ENCODE results near the gene VPS33B.

The VPS33B gene

DNA sequence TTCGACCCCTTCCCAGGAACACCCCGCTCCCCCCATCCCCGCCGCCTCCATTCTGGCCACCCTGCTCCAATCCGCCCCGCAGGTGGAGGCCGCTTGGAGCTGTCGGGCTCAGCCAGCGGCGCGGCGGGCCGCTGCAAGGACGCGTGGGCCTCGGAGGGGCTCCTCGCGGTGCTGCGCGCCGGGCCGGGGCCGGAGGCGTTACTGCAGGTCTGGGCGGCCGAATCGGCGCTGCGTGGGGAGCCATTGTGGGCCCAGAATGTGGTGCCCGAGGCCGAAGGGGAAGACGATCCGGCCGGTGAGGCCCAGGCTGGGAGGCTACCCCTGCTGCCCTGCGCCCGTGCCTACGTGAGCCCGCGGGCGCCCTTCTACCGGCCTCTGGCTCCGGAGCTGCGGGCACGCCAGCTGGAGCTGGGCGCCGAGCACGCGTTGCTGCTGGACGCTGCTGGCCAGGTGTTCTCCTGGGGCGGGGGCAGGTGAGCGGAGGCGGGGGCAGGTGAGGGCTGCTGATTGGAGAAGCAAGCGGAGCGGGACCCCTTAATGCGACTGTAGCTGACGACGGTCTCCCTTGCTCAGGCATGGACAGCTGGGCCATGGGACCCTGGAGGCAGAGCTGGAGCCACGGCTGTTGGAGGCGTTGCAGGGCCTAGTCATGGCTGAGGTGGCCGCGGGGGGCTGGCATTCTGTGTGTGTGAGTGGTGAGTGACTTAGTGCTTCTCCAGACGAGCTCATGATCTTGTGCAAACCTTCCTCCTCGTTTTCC, 65.2 kb downstream of the VPS33B start:
- H3K27ac ChIP-seq = peak overlapping the region; percentile 83 to 86
- DNase-seq = no peak
- intact Hi-C loops (cut with DNase I; ENCODE audit: low total_unique reads) = loop anchor here (5.0 kb wide), 2 partner anchors 35 to 90 kb away; partner anchors contain the start of gene PRC1

DNA sequence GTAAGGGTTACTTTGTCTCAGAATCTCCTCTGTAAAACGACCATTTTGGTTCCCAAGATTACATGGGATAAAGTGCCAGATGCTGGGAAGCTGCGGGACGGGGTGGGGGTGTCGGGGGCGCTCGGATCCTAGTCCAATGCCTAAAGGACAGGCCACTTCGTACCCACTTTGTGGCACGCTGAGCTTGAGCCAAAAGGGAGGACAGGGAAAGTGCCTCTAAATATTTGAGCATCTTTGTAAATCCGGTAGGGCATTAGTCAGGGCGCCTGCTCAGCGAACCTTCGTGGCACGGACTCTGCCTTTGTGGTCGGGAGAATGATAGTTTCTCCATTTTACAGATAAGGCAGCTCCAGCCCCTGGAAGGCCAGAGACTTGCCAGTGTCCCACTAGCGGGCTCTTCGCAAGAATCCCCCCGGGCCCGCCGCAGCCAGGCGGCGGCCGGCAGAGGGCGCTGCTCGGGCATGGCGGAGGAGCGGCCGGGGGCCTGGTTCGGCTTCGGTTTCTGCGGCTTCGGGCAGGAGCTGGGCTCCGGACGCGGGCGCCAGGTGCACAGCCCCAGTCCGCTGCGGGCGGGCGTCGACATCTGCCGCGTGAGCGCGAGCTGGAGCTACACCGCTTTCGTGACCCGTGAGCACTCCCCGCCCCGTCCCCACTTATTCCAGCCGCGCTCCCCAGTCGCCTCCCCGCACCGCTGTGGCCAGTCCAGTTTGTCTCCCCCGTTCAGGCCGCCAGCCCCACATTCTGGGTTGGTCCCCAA, 65.9 kb downstream of the VPS33B start:
- no peaks in the 10 kb centered on the region for H3K27me3 ChIP-seq
- TF ChIP-seq, protein P1, sequence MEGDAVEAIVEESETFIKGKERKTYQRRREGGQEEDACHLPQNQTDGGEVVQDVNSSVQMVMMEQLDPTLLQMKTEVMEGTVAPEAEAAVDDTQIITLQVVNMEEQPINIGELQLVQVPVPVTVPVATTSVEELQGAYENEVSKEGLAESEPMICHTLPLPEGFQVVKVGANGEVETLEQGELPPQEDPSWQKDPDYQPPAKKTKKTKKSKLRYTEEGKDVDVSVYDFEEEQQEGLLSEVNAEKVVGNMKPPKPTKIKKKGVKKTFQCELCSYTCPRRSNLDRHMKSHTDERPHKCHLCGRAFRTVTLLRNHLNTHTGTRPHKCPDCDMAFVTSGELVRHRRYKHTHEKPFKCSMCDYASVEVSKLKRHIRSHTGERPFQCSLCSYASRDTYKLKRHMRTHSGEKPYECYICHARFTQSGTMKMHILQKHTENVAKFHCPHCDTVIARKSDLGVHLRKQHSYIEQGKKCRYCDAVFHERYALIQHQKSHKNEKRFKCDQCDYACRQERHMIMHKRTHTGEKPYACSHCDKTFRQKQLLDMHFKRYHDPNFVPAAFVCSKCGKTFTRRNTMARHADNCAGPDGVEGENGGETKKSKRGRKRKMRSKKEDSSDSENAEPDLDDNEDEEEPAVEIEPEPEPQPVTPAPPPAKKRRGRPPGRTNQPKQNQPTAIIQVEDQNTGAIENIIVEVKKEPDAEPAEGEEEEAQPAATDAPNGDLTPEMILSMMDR (IDR thresholded peaks at IDR 0.05) = peak; percentile 92 to 97
- H3K9me3 ChIP-seq = no peaks in the 10 kb centered on the region
- peak overlapping the region; percentile 75 to 88 for H3K4me3 ChIP-seq
- intact Hi-C loops (cut with DNase I; ENCODE audit: low total_unique reads) = loop anchor here (5.0 kb wide), 2 partner anchors 36 to 91 kb away; partner anchors contain the start of gene PRC1
- H3K27ac ChIP-seq = peak overlapping the region; percentile 83 to 86
- H3K4me1 ChIP-seq = peaks cover 0 to 64% (median 54%) of the 10 kb centered on the region in 4 donors
- DNase-seq = peak; percentile 57 to 86
- peaks cover under 1 to 32% (median 30%) of the 10 kb centered on the region in 3 donors for H3K36me3 ChIP-seq

More for the DNA sequence above, 65.2 kb downstream of the VPS33B start:
- Histone ChIP-seq H3K27me3 (no peaks in the 10 kb centered on the region), H3K4me1 (peaks cover 0 to 65% (median 55%) of the 10 kb centered on the region in 4 donors), H3K9me3 (no peaks in the 10 kb centered on the region), H3K4me3 (peak overlapping the region; percentile 75 to 88), H3K36me3 (peaks cover 0 to 32% (median 30%) of the 10 kb centered on the region in 3 donors)
- TF ChIP-seq, protein P1 (IDR thresholded peaks at IDR 0.05) = no peak

DNA sequence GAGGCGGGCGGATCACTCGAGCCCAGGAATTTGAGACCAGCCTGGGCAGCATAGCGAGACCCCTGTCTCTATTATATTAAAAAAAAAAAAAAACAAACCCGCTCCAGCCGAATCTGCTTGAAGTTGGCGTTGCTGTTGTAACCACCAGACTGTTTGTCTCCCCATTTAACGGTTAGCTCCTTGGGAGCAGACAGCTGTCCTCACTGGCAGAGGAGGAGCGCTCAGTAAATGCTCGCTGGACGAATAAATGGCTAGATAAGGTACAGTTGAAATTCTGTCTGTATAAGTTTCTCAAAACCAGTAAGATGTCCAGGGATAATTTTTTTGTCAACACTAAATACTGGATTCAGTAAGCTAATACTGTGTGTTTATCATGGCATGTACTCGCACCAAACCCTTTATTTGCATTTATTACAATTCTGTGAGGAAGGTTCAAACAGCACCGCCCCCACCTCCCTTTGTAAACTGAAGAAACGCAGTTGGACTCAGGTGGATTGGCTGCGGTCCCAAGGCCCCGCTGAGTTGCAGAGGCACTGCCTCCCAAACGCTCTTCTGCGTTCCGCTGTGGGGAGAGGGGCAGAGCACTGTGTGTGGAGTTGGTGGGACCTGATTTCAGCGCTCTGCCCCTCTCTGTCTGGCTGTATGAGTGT, 66.6 kb downstream of the VPS33B start:
- Histone ChIP-seq H3K27me3 (no peaks in the 10 kb centered on the region), H3K4me3 (peak overlapping the region; percentile 87 to 88), H3K27ac (peak overlapping the region; percentile 93 to 96), H3K36me3 (peaks cover 8 to 33% (median 28%) of the 10 kb centered on the region in 3 donors), H3K9me3 (no peaks in the 10 kb centered on the region), H3K4me1 (peaks cover 0 to 57% (median 49%) of the 10 kb centered on the region in 4 donors)
- DNase-seq = no peak
- TF ChIP-seq, protein P1 (IDR thresholded peaks at IDR 0.05) = no peak
- intact Hi-C loops (cut with DNase I; ENCODE audit: low total_unique reads) = loop anchor here (5.0 kb wide), 2 partner anchors 37 to 92 kb away; partner anchors contain the start of gene PRC1

DNA sequence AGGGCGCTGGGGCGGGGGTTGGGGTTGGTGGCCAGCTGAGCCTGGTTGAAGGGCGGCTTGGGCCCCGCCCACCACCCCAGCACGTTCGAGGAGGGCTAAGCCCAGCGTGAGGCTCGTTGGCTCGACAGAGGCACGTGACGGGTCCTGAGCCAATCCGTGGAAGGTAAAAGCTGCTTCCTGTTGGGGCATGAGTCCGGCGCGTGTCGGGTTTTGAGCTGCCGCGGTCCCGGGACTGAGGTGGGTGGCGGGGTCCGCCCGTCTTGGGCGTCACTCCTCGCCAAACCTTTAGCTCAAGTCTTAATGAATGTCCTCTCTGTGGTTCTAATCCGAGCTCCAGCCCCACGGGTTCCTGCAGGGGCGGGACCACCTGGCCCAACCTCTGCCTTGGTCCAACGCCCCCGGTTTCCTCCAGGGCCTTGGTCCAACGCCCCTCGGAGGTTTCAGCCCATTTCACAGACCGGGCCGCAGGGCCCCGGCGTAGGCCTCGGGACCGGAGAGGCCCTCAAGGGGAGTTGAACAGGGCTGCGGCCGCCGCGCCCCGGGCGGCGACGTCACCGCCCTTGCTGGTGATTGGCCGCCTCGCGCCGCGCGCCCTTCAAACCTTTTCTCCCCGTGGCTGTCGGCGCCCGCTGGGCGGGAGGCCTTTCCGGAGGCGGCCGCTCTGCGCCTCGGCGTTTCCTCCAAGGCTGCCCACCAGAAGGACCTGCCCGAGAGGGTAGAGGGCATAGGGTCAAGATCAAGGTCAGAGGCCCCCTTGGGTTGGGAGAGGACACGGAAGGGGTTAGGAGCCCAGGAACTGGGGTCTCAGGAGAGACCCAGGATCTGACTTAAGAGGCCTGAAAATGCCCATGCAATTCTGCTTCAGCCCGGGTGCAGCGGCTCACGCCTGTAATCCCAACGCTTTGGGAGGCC, 67.4 kb downstream of the VPS33B start, which contains the start of gene RCCD1:
RCCD1 (plus strand) TSS at position 173 of the 912 bp plus-strand sequence. CDS start 1,851 bp downstream, outside the sequence.
- TF ChIP-seq, protein P1 (IDR thresholded peaks at IDR 0.05) = no peak
- H3K27me3 ChIP-seq = no peaks in the 10 kb centered on the region
- H3K4me3 ChIP-seq = peak within 1 kb of the TSS; percentile 80 to 87
- intact Hi-C loops (cut with DNase I; ENCODE audit: low total_unique reads) = loop anchor here (5.0 kb wide), 2 partner anchors 37 to 92 kb away; partner anchors contain the start of gene PRC1
- peaks cover 16 to 41% (median 36%) of the 10 kb centered on the region in 3 donors for H3K36me3 ChIP-seq
- H3K4me1 ChIP-seq = peaks cover 0 to 50% (median 42%) of the 10 kb centered on the region in 4 donors
- peak; percentile 95 to 98 for DNase-seq
- H3K9me3 ChIP-seq = no peaks in the 10 kb centered on the region
- H3K27ac ChIP-seq = peak within 1 kb of the TSS; percentile 93 to 96

Measured in tibial artery (tissue), 4 donors.